K562 (cell line): ENCODE results near the gene GHR. TPM values are rescaled to one million over a fixed set of nuclear protein-coding genes. Genes with fewer than 3 reads are reported as not detected.

Experiments
- ATAC-seq: fragments of 200-7000 bp; cut with Tn5 transposase; 3 replicates; pipeline ENCODE4 v1.9.1; 2020; ENCODE audit warnings: moderate library complexity
- BruUV-seq: library from RNA; stranded (reverse); fragments of 400-500 nt; replicated peaks from 2 replicates; lab custom pipeline; 2021; lab: Mats Ljungman, UMichigan
- CTCF ChIA-PET: fragments of 300-600 bp; formaldehyde crosslinking; extraction: SDS; loops from one replicate; lab custom pipeline; 2021; ENCODE audit warnings: low intra/inter-chr PET ratio; lab: Yijun Ruan, JAX
- POLR2A ChIA-PET: fragments of 300-600, 350-650 bp; sonication (Branson Sonifier 250); formaldehyde crosslinking; extraction: SDS; loops from one replicate; lab custom pipeline; 2021; ENCODE audit warnings: antibody characterized with exemption, inconsistent platforms; lab: Yijun Ruan, JAX
- DNase-seq, 4 experiments: peaks; one replicate each; pipeline versions ENCODE4 v3.0.0 to v3.0.0-alpha.2; 2011 to 2018; ENCODE audit warnings: low spot score in 3 of 4, mixed read lengths in 3 of 4; ENCODE audit errors: extremely low read depth in 1 of 4
- FAIRE-seq: peaks from 2 replicates; lab custom pipeline; 2011; peaks lifted over from hg19 to GRCh38; lab: Jason Lieb, UNC
- H2AFZ ChIP-seq: 2 replicates; pipeline ENCODE4 v1.6.0; 2011; ENCODE audit warnings: low read depth, low read length, control low read depth, inconsistent platforms
- H3K27ac ChIP-seq: fragments of 200-600 bp; 3 replicates; pipeline ENCODE4 v1.8.0; 2011; ENCODE audit warnings: low read depth, mild to moderate bottlenecking, control low read depth, inconsistent platforms, low read length, moderate library complexity, mixed read lengths; ENCODE audit errors: extremely low read depth
- H3K27me3 ChIP-seq, 2 experiments: fragments of 300-600 bp in 1 of 2; 2 replicates in 1 of 2; 3 replicates in 1 of 2; pipeline versions ENCODE4 v1.6.0 to v1.8.0; 2011; ENCODE audit warnings: inconsistent platforms in 2 of 2, low read length in 2 of 2, mild to moderate bottlenecking in 1 of 2, mixed read lengths in 1 of 2, moderate library complexity in 1 of 2; ENCODE audit not compliant: control insufficient read depth in 2 of 2, insufficient read depth in 2 of 2
- H3K36me3 ChIP-seq: fragments of 300-600 bp; 3 replicates; pipeline ENCODE4 v1.8.0; 2011; ENCODE audit warnings: mild to moderate bottlenecking, low read length, inconsistent platforms; ENCODE audit not compliant: control insufficient read depth, insufficient read depth
- H3K4me1 ChIP-seq, 2 experiments: fragments of 200-600 bp in 1 of 2; replicated peaks in 1 of 2; 2 replicates in 1 of 2; 3 replicates in 1 of 2; pipeline versions ENCODE4 v1.5.1 to v1.8.0; 2011; ENCODE audit warnings: inconsistent platforms in 2 of 2, low read length in 2 of 2, mild to moderate bottlenecking in 1 of 2, mixed read lengths in 1 of 2, moderate library complexity in 1 of 2; ENCODE audit not compliant: control insufficient read depth in 2 of 2, insufficient read depth in 2 of 2
- H3K4me2 ChIP-seq: 2 replicates; pipeline ENCODE4 v1.6.1; 2011; ENCODE audit warnings: low read length, control low read depth, inconsistent platforms, mixed read lengths; ENCODE audit not compliant: insufficient read depth
- H3K4me3 ChIP-seq: fragments of 200-600 bp; sonication (generic), shearing (Covaris generic); 2 replicates; pipeline ENCODE4 v1.5.1; 2016; ENCODE audit warnings: control low read depth, inconsistent platforms
- H3K79me2 ChIP-seq: fragments of 200-600 bp; 3 replicates; pipeline ENCODE4 v1.8.0; 2011; ENCODE audit warnings: low read length, inconsistent platforms; ENCODE audit not compliant: control insufficient read depth, insufficient read depth
- H3K9ac ChIP-seq, 2 experiments: 2 replicates each; pipeline versions ENCODE4 v1.6.0 to v1.6.1; 2011; ENCODE audit warnings: low read depth in 2 of 2, low read length in 2 of 2, control low read depth in 1 of 2, inconsistent platforms in 1 of 2, mild to moderate bottlenecking in 1 of 2, mixed read lengths in 1 of 2; ENCODE audit not compliant: insufficient read depth in 1 of 2
- H3K9me1 ChIP-seq: one replicate; pipeline ENCODE4 v1.6.0; 2011; ENCODE audit warnings: inconsistent platforms, mild to moderate bottlenecking, low read length, moderate library complexity; ENCODE audit not compliant: control insufficient read depth, insufficient read depth
- H3K9me3 ChIP-seq: replicated peaks from 2 replicates; pipeline ENCODE4 v1.5.1; 2011; ENCODE audit warnings: low read depth, low read length, inconsistent platforms; ENCODE audit not compliant: control insufficient read depth, insufficient read depth
- H4K20me1 ChIP-seq: replicated peaks from 2 replicates; pipeline ENCODE4 v1.6.1; 2011; ENCODE audit warnings: low read length, inconsistent platforms, mixed read lengths; ENCODE audit not compliant: control insufficient read depth, insufficient read depth
- ATF1 ChIP-seq, 2 experiments: fragments of 450-650 bp in 1 of 2; IDR thresholded peaks; 2 replicates each; pipeline ENCODE4 v1.6.1; 2016; ENCODE audit warnings: missing compliant biosample characterization in 1 of 2, missing genetic modification characterization in 1 of 2
- DACH1 ChIP-seq: fragments of 450-650 bp; IDR thresholded peaks from 2 replicates; pipeline ENCODE4 v1.6.1; 2018; ENCODE audit not compliant: partially characterized antibody
- ETV5 ChIP-seq: sonication (generic); formaldehyde crosslinking; IDR thresholded peaks from 2 replicates; pipeline ENCODE4 v1.4.0; 2020; ENCODE audit warnings: low read depth, mild to moderate bottlenecking, missing genetic modification reagents
- FOXA1 ChIP-seq: fragments of 450-650 bp; IDR thresholded peaks from 2 replicates; pipeline ENCODE4 v1.6.1; 2016; ENCODE audit warnings: mild to moderate bottlenecking, borderline replicate concordance
- IRF2 ChIP-seq: sonication (generic); formaldehyde crosslinking; IDR thresholded peaks from 2 replicates; pipeline ENCODE4 v1.8.1; 2022; ENCODE audit warnings: mild to moderate bottlenecking, missing genetic modification reagents
- RAD21 ChIP-seq, 2 experiments: fragments of 250-450 bp in 1 of 2; fragments of 450-650 bp in 1 of 2; sonication (Bioruptor Pico) in 1 of 2; formaldehyde crosslinking in 1 of 2; IDR thresholded peaks in 1 of 2; conservative IDR thresholded peaks in 1 of 2; 2 replicates each; pipeline versions ENCODE4 v1.4.0 to v1.8.0; 2020 to 2022; ENCODE audit warnings: mild to moderate bottlenecking in 2 of 2, moderate library complexity in 1 of 2
- RUNX1 ChIP-seq: sonication (generic); IDR thresholded peaks from 2 replicates; pipeline ENCODE4 v1.6.1; 2016; ENCODE audit warnings: antibody characterized with exemption, low read depth
- ZNF717 ChIP-seq: fragments of 250-450 bp; sonication (Bioruptor Pico); IDR thresholded peaks from 2 replicates; pipeline ENCODE4 v1.5.0; 2021
- WGBS: fragments of 100-300 bp; shearing (Covaris generic); methylation state at CpG from one replicate; pipeline ENCODE4 v1.1.6; 2016; ENCODE audit warnings: low coverage, mixed read lengths; ENCODE audit not compliant: insufficient coverage; ENCODE audit errors: missing lambda C conversion rate; 5-methylcytosine and 5-hydroxymethylcytosine counted together
- in situ Hi-C: fragments of 300-500 bp; cut with MboI; formaldehyde crosslinking; loops from 4 replicates; pipeline ENCODE4 v1.15.0; 2018; ENCODE audit warnings: inconsistent platforms, mixed read lengths
- intact Hi-C: fragments of 100-400 bp; cut with micrococcal nuclease; formaldehyde crosslinking; loops from 2 replicates; pipeline ENCODE4 v1.14.2; 2022
- polyA plus RNA-seq, 8 experiments: library from polyadenylated mRNA; depleted of rRNA in 4 of 8; stranded (reverse) in 5 of 8; unstranded in 3 of 8; fragments of >200 nt; fragmentation: Nextera tagmentation in 2 of 8; fragmentation: Illumina TruSeq in 1 of 8; extraction: Ambion mirVana in 2 of 8; extraction: Trizol in 1 of 8; gene quantifications; 2 replicates each; pipeline versions ENCODE4 v1.2.1 to v1.2.3, GENCODE V29; 2011 to 2014; ENCODE audit warnings: inconsistent platforms in 1 of 8, missing spikeins in 1 of 8
- total RNA-seq, 7 experiments: library from RNA; depleted of rRNA in 6 of 7; stranded (reverse); fragments of >200 nt in 6 of 7; fragmentation: Illumina TruSeq in 2 of 7; extraction: Trizol in 2 of 7; gene quantifications; 2 replicates each; pipeline versions ENCODE4 v1.2.1 to v1.2.3, GENCODE V29; 2011 to 2021; ENCODE audit warnings: low replicate concordance in 1 of 7
- TF ChIP-seq, protein P1 (sequence below): sonication (generic); formaldehyde crosslinking; IDR thresholded peaks from 2 replicates; pipeline ENCODE4 v1.8.1; 2023; ENCODE audit warnings: missing genetic modification reagents, mild to moderate bottlenecking, borderline replicate concordance
- TF ChIP-seq, protein P2 (sequence below): fragments of 250-450 bp; sonication (Bioruptor Pico); IDR thresholded peaks from 2 replicates; pipeline ENCODE4 v1.9.0; 2021; ENCODE audit warnings: mild to moderate bottlenecking

GHR gene
- total and polyA plus RNA-seq, 9 of the 15 experiments (the other 6 are each of a cell fraction or from before 2014, with no cell fraction given), result 0.01 to 0.13 (median 0.07) TPM; not detected in 5

DNA sequence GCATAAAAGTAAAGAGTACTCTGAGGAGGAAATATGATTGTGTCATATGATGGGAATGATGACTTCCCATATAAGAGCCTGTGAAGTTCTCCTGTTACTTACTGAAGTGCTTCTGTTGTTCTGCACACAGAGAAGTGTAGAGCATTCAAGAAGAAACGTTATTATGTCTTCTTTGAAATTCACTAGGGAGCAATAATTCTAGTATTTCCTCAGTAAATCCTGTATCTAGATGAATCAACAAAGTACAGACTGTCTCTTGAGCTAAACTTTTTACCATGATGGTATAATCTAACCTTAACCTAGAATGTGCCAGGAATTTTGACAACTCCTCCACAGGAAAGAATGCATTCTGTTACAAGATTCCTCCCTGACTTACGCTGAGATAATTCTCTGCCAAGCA, 18.9 kb upstream of the GHR start:
- no TSS peak for BruUV-seq
- ChIA-PET POLR2A (no interaction called here), CTCF (no interaction called here)
- Histone ChIP-seq H4K20me1 (no peaks in the 10 kb centered on the region), H3K27ac (no peak overlapping the region), H2AFZ (no peak overlapping the region), H3K9ac (no peak overlapping the region), H3K27me3 (no peaks in the 10 kb centered on the region), H3K9me3 (no peaks in the 10 kb centered on the region), H3K9me1 (no peaks in the 10 kb centered on the region), H3K4me1 (no peaks in the 10 kb centered on the region), H3K4me3 (no peak overlapping the region), H3K36me3 (no peaks in the 10 kb centered on the region), H3K79me2 (no peaks in the 10 kb centered on the region), H3K4me2 (no peak overlapping the region)
- in situ Hi-C loops (no loop called here), intact Hi-C loops (no loop called here)
- ATAC-seq (no peak), FAIRE-seq (no peak), DNase-seq (no peak)
- TF ChIP-seq RUNX1 (no peak), FOXA1 (no peak), RAD21 (CRISPR knock-in tag; conservative IDR thresholded peaks at IDR 0.05 in 1 of 2, IDR thresholded peaks at IDR 0.05 in 1 of 2) (no peak), IRF2 (CRISPR knock-in tag) (no peak), ZNF717 (CRISPR knock-in tag) (no peak), DACH1 (no peak), ETV5 (CRISPR knock-in tag) (no peak), ATF1 (CRISPR knock-in tag; IDR thresholded peaks at IDR 0.05) (no peak), ATF1 (tag; IDR thresholded peaks at IDR 0.05) (no peak)
- TF ChIP-seq, protein P1, sequence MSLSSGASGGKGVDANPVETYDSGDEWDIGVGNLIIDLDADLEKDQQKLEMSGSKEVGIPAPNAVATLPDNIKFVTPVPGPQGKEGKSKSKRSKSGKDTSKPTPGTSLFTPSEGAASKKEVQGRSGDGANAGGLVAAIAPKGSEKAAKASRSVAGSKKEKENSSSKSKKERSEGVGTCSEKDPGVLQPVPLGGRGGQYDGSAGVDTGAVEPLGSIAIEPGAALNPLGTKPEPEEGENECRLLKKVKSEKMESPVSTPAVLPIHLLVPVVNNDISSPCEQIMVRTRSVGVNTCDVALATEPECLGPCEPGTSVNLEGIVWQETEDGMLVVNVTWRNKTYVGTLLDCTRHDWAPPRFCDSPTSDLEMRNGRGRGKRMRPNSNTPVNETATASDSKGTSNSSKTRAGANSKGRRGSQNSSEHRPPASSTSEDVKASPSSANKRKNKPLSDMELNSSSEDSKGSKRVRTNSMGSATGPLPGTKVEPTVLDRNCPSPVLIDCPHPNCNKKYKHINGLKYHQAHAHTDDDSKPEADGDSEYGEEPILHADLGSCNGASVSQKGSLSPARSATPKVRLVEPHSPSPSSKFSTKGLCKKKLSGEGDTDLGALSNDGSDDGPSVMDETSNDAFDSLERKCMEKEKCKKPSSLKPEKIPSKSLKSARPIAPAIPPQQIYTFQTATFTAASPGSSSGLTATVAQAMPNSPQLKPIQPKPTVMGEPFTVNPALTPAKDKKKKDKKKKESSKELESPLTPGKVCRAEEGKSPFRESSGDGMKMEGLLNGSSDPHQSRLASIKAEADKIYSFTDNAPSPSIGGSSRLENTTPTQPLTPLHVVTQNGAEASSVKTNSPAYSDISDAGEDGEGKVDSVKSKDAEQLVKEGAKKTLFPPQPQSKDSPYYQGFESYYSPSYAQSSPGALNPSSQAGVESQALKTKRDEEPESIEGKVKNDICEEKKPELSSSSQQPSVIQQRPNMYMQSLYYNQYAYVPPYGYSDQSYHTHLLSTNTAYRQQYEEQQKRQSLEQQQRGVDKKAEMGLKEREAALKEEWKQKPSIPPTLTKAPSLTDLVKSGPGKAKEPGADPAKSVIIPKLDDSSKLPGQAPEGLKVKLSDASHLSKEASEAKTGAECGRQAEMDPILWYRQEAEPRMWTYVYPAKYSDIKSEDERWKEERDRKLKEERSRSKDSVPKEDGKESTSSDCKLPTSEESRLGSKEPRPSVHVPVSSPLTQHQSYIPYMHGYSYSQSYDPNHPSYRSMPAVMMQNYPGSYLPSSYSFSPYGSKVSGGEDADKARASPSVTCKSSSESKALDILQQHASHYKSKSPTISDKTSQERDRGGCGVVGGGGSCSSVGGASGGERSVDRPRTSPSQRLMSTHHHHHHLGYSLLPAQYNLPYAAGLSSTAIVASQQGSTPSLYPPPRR, result no peak
- TF ChIP-seq, protein P2, sequence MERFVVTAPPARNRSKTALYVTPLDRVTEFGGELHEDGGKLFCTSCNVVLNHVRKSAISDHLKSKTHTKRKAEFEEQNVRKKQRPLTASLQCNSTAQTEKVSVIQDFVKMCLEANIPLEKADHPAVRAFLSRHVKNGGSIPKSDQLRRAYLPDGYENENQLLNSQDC (CRISPR knock-in tag), result no peak
- 2% methylated on average over 2 of the region's 2 CpGs for WGBS
